Upper lobe of left lung (tissue), 4 donors: Measurements from ENCODE around the gene LARP4B.

Experiments
- CTCF ChIP-seq, 6 experiments: fragments of 450-650 bp in 4 of 6; fragments of 200-600 bp in 2 of 6; sonication (generic) in 2 of 6; IDR thresholded peaks; one replicate each; pipeline ENCODE4 v1.5.1; 2016 to 2019; ENCODE audit warnings: antibody characterized with exemption in 6 of 6
- EP300 ChIP-seq, 4 donors: sonication (generic); formaldehyde crosslinking; IDR thresholded peaks; one replicate each; pipeline ENCODE4 v1.5.1; 2017; ENCODE audit warnings: antibody characterized with exemption in 4 of 4, control low read depth in 2 of 4
- POLR2A ChIP-seq, 4 donors: fragments of 450-650 bp; IDR thresholded peaks; one replicate each; pipeline ENCODE4 v1.5.1; 2016 to 2017; ENCODE audit warnings: antibody characterized with exemption in 4 of 4, mild to moderate bottlenecking in 2 of 4

GRCh38 chr10:805620-806305 is 125.7 kb downstream of the LARP4B start:
- TF ChIP-seq CTCF (IDR thresholded peaks at IDR 0.05), result no peak
- TF ChIP-seq EP300 (IDR thresholded peaks at IDR 0.05), result no peak
- TF ChIP-seq POLR2A (IDR thresholded peaks at IDR 0.05), result no peak
